K562 (cell line): Measurements from ENCODE around the gene KATNB1. TPM values are rescaled to one million over a fixed set of nuclear protein-coding genes. Genes with fewer than 3 reads are reported as not detected.

ENCODE experiments used
- ATAC-seq: fragments of 200-7000 bp; cut with Tn5 transposase; 3 replicates; pipeline ENCODE4 v1.9.1; 2020; ENCODE audit warnings: moderate library complexity
- BruUV-seq: library from RNA; stranded (reverse); fragments of 400-500 nt; replicated peaks from 2 replicates; lab custom pipeline; 2021; lab: Mats Ljungman, UMichigan
- CTCF ChIA-PET: fragments of 300-600 bp; formaldehyde crosslinking; extraction: SDS; loops from one replicate; lab custom pipeline; 2021; ENCODE audit warnings: low intra/inter-chr PET ratio; lab: Yijun Ruan, JAX
- POLR2A ChIA-PET: fragments of 300-600, 350-650 bp; sonication (Branson Sonifier 250); formaldehyde crosslinking; extraction: SDS; loops from one replicate; lab custom pipeline; 2021; ENCODE audit warnings: antibody characterized with exemption, inconsistent platforms; lab: Yijun Ruan, JAX
- DNase-seq, 4 experiments: peaks; one replicate each; pipeline versions ENCODE4 v3.0.0 to v3.0.0-alpha.2; 2011 to 2018; ENCODE audit warnings: low spot score in 3 of 4, mixed read lengths in 3 of 4; ENCODE audit errors: extremely low read depth in 1 of 4
- FAIRE-seq: peaks from 2 replicates; lab custom pipeline; 2011; peaks lifted over from hg19 to GRCh38; lab: Jason Lieb, UNC
- H2AFZ ChIP-seq: 2 replicates; pipeline ENCODE4 v1.6.0; 2011; ENCODE audit warnings: low read depth, low read length, control low read depth, inconsistent platforms
- H3K27ac ChIP-seq: fragments of 200-600 bp; 3 replicates; pipeline ENCODE4 v1.8.0; 2011; ENCODE audit warnings: low read depth, mild to moderate bottlenecking, control low read depth, inconsistent platforms, low read length, moderate library complexity, mixed read lengths; ENCODE audit errors: extremely low read depth
- H3K27me3 ChIP-seq, 2 experiments: fragments of 300-600 bp in 1 of 2; 2 replicates in 1 of 2; 3 replicates in 1 of 2; pipeline versions ENCODE4 v1.6.0 to v1.8.0; 2011; ENCODE audit warnings: inconsistent platforms in 2 of 2, low read length in 2 of 2, mild to moderate bottlenecking in 1 of 2, mixed read lengths in 1 of 2, moderate library complexity in 1 of 2; ENCODE audit not compliant: control insufficient read depth in 2 of 2, insufficient read depth in 2 of 2
- H3K36me3 ChIP-seq: fragments of 300-600 bp; 3 replicates; pipeline ENCODE4 v1.8.0; 2011; ENCODE audit warnings: mild to moderate bottlenecking, low read length, inconsistent platforms; ENCODE audit not compliant: control insufficient read depth, insufficient read depth
- H3K4me1 ChIP-seq, 2 experiments: fragments of 200-600 bp in 1 of 2; replicated peaks in 1 of 2; 2 replicates in 1 of 2; 3 replicates in 1 of 2; pipeline versions ENCODE4 v1.5.1 to v1.8.0; 2011; ENCODE audit warnings: inconsistent platforms in 2 of 2, low read length in 2 of 2, mild to moderate bottlenecking in 1 of 2, mixed read lengths in 1 of 2, moderate library complexity in 1 of 2; ENCODE audit not compliant: control insufficient read depth in 2 of 2, insufficient read depth in 2 of 2
- H3K4me2 ChIP-seq: 2 replicates; pipeline ENCODE4 v1.6.1; 2011; ENCODE audit warnings: low read length, control low read depth, inconsistent platforms, mixed read lengths; ENCODE audit not compliant: insufficient read depth
- H3K4me3 ChIP-seq: fragments of 200-600 bp; sonication (generic), shearing (Covaris generic); 2 replicates; pipeline ENCODE4 v1.5.1; 2016; ENCODE audit warnings: control low read depth, inconsistent platforms
- H3K79me2 ChIP-seq: fragments of 200-600 bp; 3 replicates; pipeline ENCODE4 v1.8.0; 2011; ENCODE audit warnings: low read length, inconsistent platforms; ENCODE audit not compliant: control insufficient read depth, insufficient read depth
- H3K9ac ChIP-seq, 2 experiments: 2 replicates each; pipeline versions ENCODE4 v1.6.0 to v1.6.1; 2011; ENCODE audit warnings: low read depth in 2 of 2, low read length in 2 of 2, control low read depth in 1 of 2, inconsistent platforms in 1 of 2, mild to moderate bottlenecking in 1 of 2, mixed read lengths in 1 of 2; ENCODE audit not compliant: insufficient read depth in 1 of 2
- H3K9me1 ChIP-seq: one replicate; pipeline ENCODE4 v1.6.0; 2011; ENCODE audit warnings: inconsistent platforms, mild to moderate bottlenecking, low read length, moderate library complexity; ENCODE audit not compliant: control insufficient read depth, insufficient read depth
- H3K9me3 ChIP-seq: replicated peaks from 2 replicates; pipeline ENCODE4 v1.5.1; 2011; ENCODE audit warnings: low read depth, low read length, inconsistent platforms; ENCODE audit not compliant: control insufficient read depth, insufficient read depth
- H4K20me1 ChIP-seq: replicated peaks from 2 replicates; pipeline ENCODE4 v1.6.1; 2011; ENCODE audit warnings: low read length, inconsistent platforms, mixed read lengths; ENCODE audit not compliant: control insufficient read depth, insufficient read depth
- NR0B1 ChIP-seq: fragments of 450-650 bp; IDR thresholded peaks from one replicate; pipeline ENCODE4 v1.6.1; 2018; ENCODE audit warnings: mild to moderate bottlenecking, moderate library complexity; ENCODE audit not compliant: partially characterized antibody
- PCBP2 ChIP-seq: fragments of 200-400 bp; formaldehyde crosslinking; IDR thresholded peaks from 2 replicates; pipeline ENCODE4 v1.6.1; 2018; ENCODE audit warnings: low read length, low read depth, mild to moderate bottlenecking, moderate library complexity; ENCODE audit not compliant: poor library complexity, severe bottlenecking
- ZNF280A ChIP-seq: fragments of 450-650 bp; IDR thresholded peaks from 2 replicates; pipeline ENCODE4 v1.6.1; 2018; ENCODE audit warnings: mild to moderate bottlenecking, low read depth; ENCODE audit not compliant: partially characterized antibody
- WGBS: fragments of 100-300 bp; shearing (Covaris generic); methylation state at CpG from one replicate; pipeline ENCODE4 v1.1.6; 2016; ENCODE audit warnings: low coverage, mixed read lengths; ENCODE audit not compliant: insufficient coverage; ENCODE audit errors: missing lambda C conversion rate; 5-methylcytosine and 5-hydroxymethylcytosine counted together
- in situ Hi-C: fragments of 300-500 bp; cut with MboI; formaldehyde crosslinking; loops from 4 replicates; pipeline ENCODE4 v1.15.0; 2018; ENCODE audit warnings: inconsistent platforms, mixed read lengths
- intact Hi-C: fragments of 100-400 bp; cut with micrococcal nuclease; formaldehyde crosslinking; loops from 2 replicates; pipeline ENCODE4 v1.14.2; 2022
- polyA plus RNA-seq, 8 experiments: library from polyadenylated mRNA; depleted of rRNA in 4 of 8; stranded (reverse) in 5 of 8; unstranded in 3 of 8; fragments of >200 nt; fragmentation: Nextera tagmentation in 2 of 8; fragmentation: Illumina TruSeq in 1 of 8; extraction: Ambion mirVana in 2 of 8; extraction: Trizol in 1 of 8; gene quantifications; 2 replicates each; pipeline versions ENCODE4 v1.2.1 to v1.2.3, GENCODE V29; 2011 to 2014; ENCODE audit warnings: inconsistent platforms in 1 of 8, missing spikeins in 1 of 8
- total RNA-seq, 7 experiments: library from RNA; depleted of rRNA in 6 of 7; stranded (reverse); fragments of >200 nt in 6 of 7; fragmentation: Illumina TruSeq in 2 of 7; extraction: Trizol in 2 of 7; gene quantifications; 2 replicates each; pipeline versions ENCODE4 v1.2.1 to v1.2.3, GENCODE V29; 2011 to 2021; ENCODE audit warnings: low replicate concordance in 1 of 7
- TF ChIP-seq, protein P1 (sequence below): fragments of 250-450 bp; sonication (Bioruptor Pico); IDR thresholded peaks from 2 replicates; pipeline ENCODE4 v1.5.0; 2021

Gene KATNB1
- total and polyA plus RNA-seq, 9 of the 15 experiments (the other 6 are each of a cell fraction or from before 2014, with no cell fraction given): 1.2 to 52.6 (median 21.9) TPM

- H3K36me3 ChIP-seq: no peaks in the 10 kb centered on the region
- no peaks in the 10 kb centered on the region for H3K9me1 ChIP-seq
- BruUV-seq: no TSS peak
- CTCF ChIA-PET: no interaction called here
- intact Hi-C loops (no loop called here), in situ Hi-C loops (no loop called here)
- 40% methylated on average over 10 of the region's 16 CpGs for WGBS
- TF ChIP-seq, protein P1, sequence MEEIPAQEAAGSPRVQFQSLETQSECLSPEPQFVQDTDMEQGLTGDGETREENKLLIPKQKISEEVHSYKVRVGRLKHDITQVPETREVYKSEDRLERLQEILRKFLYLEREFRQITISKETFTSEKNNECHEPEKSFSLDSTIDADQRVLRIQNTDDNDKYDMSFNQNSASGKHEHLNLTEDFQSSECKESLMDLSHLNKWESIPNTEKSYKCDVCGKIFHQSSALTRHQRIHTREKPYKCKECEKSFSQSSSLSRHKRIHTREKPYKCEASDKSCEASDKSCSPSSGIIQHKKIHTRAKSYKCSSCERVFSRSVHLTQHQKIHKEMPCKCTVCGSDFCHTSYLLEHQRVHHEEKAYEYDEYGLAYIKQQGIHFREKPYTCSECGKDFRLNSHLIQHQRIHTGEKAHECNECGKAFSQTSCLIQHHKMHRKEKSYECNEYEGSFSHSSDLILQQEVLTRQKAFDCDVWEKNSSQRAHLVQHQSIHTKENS (CRISPR knock-in tag): no peak
- no peak for TF ChIP-seq ZNF280A
- no peak for TF ChIP-seq PCBP2
- TF ChIP-seq NR0B1: no peak
- DNase-seq (no peak), ATAC-seq (no peak), FAIRE-seq (no peak)
- POLR2A ChIA-PET: interaction anchor here (0.6 to 3.3 kb wide), 2 partner anchors 9 to 81 kb away, joined by 3 to 15 read pairs; no protein-coding TSS in a partner anchor
- 0 out of 2 replicates have a peak, but pooled peaks cover 2% of the 10 kb centered on the region for H3K9me3 ChIP-seq
- H3K9ac ChIP-seq: no peak overlapping the region
- H4K20me1 ChIP-seq: no peaks in the 10 kb centered on the region
- H3K4me1 ChIP-seq: peaks cover 32 to 49% of the 10 kb centered on the region in 2 experiments
- no peak overlapping the region for H2AFZ ChIP-seq
- no peaks in the 10 kb centered on the region for H3K27me3 ChIP-seq
- no peak overlapping the region for H3K4me2 ChIP-seq
- H3K4me3 ChIP-seq: no peak overlapping the region
- H3K79me2 ChIP-seq: no peaks in the 10 kb centered on the region
- H3K27ac ChIP-seq: no peak overlapping the region
Observed at GRCh38 chr16:57698812-57699405, 36.7 kb upstream of the KATNB1 start.
